OCI-M2 (cell line): ENCODE results near the gene SDK2.

Experiments
- DNase-seq: peaks from one replicate; lab custom pipeline; 2025; ENCODE audit not compliant: unreplicated experiment; lab: John Stamatoyannopoulos, UW

SDK2 gene

DNA sequence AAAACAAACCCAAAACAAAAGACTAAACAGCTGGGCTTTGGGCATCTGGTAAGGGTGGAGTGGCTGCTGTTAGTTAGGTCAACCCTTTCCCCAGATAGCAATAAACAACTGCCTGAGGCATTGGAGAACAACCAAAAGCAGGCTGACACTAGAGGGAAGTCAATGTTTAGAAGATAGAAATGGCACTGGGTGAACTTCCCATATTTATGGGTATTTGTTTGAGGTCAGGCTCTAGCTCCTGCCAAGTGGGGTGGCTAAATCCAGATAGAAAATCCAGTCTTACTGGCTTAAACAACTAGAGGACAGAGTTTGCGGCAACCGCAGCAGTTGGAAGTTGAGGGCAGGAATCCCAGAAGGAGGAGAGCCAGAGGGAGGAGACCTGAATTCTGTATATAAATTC, 79.4 kb downstream of the SDK2 start:
- DNase-seq, result no peak

DNA sequence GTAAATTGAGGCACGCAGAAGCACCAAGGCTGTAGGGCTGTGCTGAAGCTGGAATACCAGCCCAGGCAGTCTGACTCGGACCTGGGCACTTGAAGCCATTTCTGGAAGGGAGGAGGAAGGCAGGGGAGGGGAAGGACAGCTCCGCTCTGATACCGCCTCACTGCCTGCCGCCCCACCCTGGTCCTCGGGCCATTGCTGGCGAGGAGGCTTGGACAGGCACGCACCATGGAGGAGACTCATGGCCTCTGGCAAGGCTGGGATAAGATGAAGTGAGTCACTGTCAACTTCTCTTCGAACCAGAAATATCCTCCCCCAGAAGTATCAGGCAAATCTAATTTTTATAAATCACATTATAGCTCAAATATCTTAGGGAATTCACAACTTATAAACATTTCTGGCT, 81.3 kb downstream of the SDK2 start:
- DNase-seq, result no peak

DNA sequence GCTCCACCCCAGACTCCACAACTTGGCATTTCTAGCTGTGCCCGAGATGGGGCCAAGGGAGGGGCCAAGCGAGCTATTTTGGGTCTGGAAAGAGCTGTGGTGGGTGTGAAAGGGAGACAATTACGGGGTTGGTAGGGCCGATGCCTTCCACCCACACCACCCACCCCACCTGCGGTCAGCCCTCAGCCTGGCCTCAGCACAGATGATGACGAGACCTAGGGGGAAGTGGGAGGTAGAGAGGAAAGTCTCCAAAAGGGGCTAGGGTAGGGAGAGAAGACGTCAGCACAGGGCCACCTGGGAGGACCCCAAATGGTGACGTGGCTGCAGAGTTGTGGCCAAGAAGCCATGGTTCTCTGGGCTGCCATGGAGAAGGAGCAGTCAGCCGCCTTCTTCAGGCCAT, 83.1 kb downstream of the SDK2 start:
- no peak for DNase-seq

- DNase-seq, result no peak
Observed at GRCh38 chr17:73560661-73561060, 83.6 kb downstream of the SDK2 start.

DNA sequence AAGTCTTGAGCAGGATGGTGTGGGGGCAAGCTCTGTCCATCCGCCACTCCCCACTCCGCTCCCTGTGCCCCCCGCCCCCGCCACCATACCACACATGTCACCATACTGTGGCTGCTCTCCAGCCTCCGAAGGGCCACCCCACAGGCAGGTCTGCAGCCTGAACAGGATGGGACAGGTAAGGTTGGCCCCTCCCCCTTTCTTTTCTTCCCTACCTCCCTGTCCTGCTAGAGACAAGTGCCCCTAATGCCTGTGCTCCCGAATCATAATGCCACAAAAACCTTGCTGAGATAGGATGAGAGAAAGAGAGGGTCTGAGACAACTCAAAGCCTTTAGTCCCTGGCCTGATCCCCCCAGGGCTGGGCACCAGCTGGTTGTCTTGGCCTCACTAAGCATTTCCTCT, 84.7 kb downstream of the SDK2 start:
- no peak for DNase-seq

DNA sequence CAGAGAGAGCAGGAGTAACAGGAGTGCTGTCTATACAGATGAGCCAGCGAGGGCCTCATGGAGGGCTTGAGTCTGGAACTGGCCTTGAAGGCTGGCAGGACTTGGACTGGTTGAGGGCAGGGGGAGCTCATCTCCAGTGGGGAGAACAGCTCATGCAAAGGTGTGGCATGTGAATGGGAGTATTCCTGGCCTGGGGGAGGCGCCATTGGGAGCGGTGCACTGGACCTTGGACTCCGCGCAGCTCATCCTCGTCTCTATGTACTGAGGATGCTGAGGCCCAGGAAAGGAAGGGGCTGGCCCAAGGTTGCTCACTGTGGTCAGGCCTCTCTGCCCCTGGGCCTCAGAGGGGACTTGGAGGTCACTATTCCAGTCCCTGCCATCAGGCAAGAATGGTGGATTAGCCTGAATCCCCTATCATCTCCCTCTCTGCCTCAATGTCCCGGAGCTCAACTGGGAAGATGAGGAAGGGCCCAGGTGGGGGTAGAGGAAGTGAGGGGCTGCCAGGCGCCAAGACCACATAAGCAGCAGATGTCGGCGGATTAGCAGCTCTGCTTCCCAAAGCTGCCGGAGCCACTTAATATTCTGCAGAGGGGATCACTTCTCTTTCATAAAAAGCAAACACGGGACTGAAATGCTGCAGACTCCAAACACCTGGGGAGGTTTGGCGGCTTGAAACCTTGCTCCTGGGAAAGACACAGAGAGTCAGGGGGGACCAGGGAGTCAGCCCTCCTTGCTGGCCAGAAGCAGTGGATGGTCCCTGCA, 88.9 kb downstream of the SDK2 start:
- DNase-seq, result no peak

GRCh38 chr17:73554498-73554897, 89.7 kb downstream of the SDK2 start:
- no peak for DNase-seq

GRCh38 chr17:73553311-73553710, 90.9 kb downstream of the SDK2 start:
- DNase-seq, result no peak

DNA sequence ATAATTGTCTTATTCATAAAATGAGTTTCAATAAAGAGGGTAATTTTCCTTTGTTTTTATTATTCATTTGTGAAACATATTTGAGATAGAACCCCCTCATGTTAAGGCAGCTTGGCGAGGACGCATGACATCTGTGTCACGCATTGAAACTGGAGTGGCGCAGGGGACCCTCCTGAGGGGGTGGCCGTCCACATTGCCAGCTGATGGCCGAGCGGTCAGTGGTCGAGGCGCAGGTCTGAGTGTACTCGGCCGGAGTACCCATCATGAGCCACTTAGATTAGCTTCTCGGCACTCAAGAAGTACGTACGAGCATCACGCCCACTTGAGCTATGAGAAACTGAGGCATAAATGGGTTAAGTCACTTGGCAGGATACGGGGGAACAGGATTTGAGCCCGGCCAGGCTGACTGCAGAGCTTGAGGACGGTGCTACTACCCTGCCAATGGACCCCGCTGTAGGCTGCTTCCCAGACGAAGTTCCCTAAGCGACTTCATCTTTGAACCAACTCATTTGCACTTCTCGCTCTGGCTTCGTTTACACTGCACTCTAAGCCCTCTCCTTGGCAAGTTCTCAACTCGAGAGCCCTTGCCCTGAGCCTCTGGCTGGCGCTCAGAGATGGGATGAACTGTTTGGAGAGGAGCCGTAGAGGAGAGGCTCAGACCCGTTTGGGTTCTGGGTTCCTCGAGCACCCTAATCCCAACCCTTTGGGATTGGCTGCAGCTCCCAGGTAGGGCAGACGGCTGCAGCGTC, 91.8 kb downstream of the SDK2 start:
- no peak for DNase-seq

DNA sequence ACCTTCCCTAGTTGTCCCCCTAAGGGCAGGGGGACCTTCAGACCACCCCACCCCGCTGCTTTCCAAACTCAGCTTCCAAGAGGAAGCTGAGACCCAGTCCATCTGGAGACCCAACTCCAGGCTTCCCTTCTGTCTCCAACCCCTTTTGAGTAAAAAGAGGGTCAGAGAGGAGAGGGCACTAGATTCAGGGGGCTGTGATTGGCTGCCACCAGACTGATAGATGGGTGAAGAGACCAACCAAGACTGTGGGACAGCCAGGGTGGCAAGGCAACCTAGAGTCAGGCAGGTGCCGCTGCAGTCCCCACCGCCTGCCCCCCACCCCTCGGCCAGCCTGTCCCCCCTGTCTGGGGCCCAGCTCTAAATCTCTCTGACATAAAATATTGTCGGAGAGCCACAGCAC, 92.5 kb downstream of the SDK2 start:
- DNase-seq, result no peak

- no peak for DNase-seq
Observed at GRCh38 chr17:73551144-73551543, 93.1 kb downstream of the SDK2 start.

- DNase-seq, result no peak
Observed at GRCh38 chr17:73550556-73550955, 93.7 kb downstream of the SDK2 start.

DNA sequence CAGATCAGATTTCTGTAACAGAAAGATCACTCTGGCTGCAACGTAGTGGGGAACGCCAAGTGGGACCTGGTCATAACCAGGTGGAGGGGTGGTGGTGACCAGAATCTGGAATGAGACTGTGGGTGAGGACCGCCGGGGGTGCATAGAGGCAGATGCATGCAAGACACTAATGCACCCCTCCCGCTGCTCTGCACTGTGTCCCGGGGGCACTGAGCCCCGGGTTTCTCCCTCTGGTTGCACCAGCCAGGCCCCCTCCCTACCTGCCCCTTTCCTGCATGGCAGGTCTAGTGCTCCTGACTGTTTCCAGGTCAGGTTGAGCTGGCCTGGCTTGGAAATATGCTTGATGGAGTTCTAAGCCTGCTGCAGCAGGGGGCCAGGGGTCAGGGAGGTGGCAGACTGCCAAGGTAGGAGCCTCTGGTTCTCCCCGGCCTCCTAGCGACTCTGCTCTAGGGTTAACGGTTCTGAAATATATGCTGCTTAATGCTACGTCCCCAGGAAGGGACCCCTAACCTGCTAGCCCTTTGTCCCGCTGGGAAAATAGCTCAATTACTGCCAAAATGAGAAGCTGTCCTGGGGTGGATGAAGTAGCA, 94.3 kb downstream of the SDK2 start:
- DNase-seq, result no peak

DNA sequence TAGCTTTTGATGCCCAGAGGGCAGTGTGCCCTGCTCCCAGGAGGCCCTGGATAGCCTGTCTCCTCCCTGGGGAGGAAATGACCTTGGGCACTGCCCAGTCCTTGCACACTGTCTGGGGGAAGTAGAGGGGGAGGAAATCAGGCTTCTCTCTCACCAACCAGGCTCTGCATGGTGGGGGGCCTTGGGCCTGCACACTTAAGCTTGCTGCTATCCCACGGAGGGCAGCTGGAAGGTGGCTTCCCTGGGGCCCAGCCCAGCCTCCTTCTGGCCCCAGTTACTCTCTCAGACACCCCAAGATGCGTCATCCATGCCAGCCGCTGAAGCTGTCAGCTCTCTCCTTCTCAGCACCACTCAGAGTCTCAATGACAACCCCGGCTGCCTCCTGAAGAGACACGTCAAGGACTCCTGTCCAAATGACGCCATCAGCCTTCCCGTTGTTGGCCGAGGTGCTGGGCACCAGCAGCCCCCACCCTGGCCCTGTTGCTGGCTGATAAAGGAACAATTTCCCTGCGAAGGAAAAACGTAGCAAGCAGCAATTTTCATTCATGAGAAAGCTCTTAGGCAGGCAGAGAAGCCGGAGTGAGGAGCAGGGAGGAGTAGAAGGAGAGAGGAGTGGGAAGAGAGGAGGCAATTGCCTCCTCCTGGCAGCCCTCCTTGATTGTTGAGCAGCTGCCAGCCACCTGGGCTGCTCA, 95.5 kb downstream of the SDK2 start:
- DNase-seq, result no peak

GRCh38 chr17:73547790-73548189, 96.5 kb downstream of the SDK2 start:
- no peak for DNase-seq

GRCh38 chr17:73546770-73547536, 97.3 kb downstream of the SDK2 start:
- DNase-seq, result no peak

GRCh38 chr17:73546114-73546513, 98.1 kb downstream of the SDK2 start:
- no peak for DNase-seq

GRCh38 chr17:73545109-73546032, 98.9 kb downstream of the SDK2 start:
- no peak for DNase-seq

- DNase-seq, result no peak
Observed at GRCh38 chr17:73544333-73544732, 99.9 kb downstream of the SDK2 start.

GRCh38 chr17:73542323-73542722, 101.9 kb downstream of the SDK2 start:
- DNase-seq, result no peak
